HCT116 (cell line): Measurements from ENCODE around the gene CCL23. TPM values are rescaled to one million over a fixed set of nuclear protein-coding genes. Genes with fewer than 3 reads are reported as not detected.

Experiments
- ATAC-seq: fragments of 200-7000 bp; cut with Tn5 transposase; 2 replicates; pipeline ENCODE4 v1.9.1; 2020; ENCODE audit warnings: mild to moderate bottlenecking, moderate library complexity
- BruUV-seq: library from RNA; stranded (reverse); fragments of 400-500 nt; replicated peaks from 2 replicates; lab custom pipeline; 2021; lab: Mats Ljungman, UMichigan
- CTCF ChIA-PET: fragments of 300-600 bp; sonication (Branson Sonifier 250); formaldehyde crosslinking; loops from one replicate; lab custom pipeline; 2021; ENCODE audit warnings: antibody characterized with exemption; lab: Charles Lee
- POLR2A ChIA-PET: fragments of 300-600, 350-600 bp; sonication (Branson Sonifier 250); formaldehyde crosslinking; loops from one replicate; lab custom pipeline; 2021; ENCODE audit warnings: antibody characterized with exemption; lab: Charles Lee
- RAD21 ChIA-PET, 2 experiments: fragments of 300-600 bp; sonication (Branson Sonifier 250); formaldehyde crosslinking; loops; one replicate each; lab custom pipeline; 2023; ENCODE audit warnings: low total read pairs in 2 of 2; ENCODE audit not compliant: uncharacterized antibody in 2 of 2, unreplicated experiment in 2 of 2, low non-redundant PET in 1 of 2; lab: Charles Lee
- DNase-seq: peaks from one replicate; pipeline ENCODE4 v3.0.0-alpha.2; 2010; ENCODE audit warnings: low read depth, low spot score
- H2AFZ ChIP-seq: fragments of 200-600 bp; shearing (Covaris generic), sonication (generic); 2 replicates; pipeline ENCODE4 v1.6.1; 2017; ENCODE audit warnings: low read depth, mixed run types, mixed read lengths, antibody characterized with exemption, low read length; ENCODE audit not compliant: poor library complexity, severe bottlenecking
- H3K27ac ChIP-seq: 2 replicates; pipeline ENCODE4 v1.5.1; 2012; ENCODE audit warnings: low read depth, low read length
- H3K27me3 ChIP-seq: fragments of 200-600 bp; sonication (generic); 2 replicates; pipeline ENCODE4 v1.6.1; 2016; ENCODE audit warnings: mixed run types, low read length, mixed read lengths; ENCODE audit not compliant: insufficient read depth
- H3K36me3 ChIP-seq, 2 experiments: fragments of 200-500 bp in 1 of 2; fragments of 200-600 bp in 1 of 2; sonication (Bioruptor generic) in 1 of 2; sonication (generic) in 1 of 2; 2 replicates each; pipeline versions ENCODE4 v1.5.1 to v1.6.1; 2014 to 2016; ENCODE audit warnings: low read length in 2 of 2, inconsistent platforms in 1 of 2, mixed read lengths in 1 of 2, mixed run types in 1 of 2; ENCODE audit not compliant: insufficient read depth in 2 of 2, control insufficient read depth in 1 of 2
- H3K4me1 ChIP-seq, 2 experiments: fragments of 200-600 bp in 1 of 2; sonication (generic) in 1 of 2; 2 replicates each; pipeline versions ENCODE4 v1.5.1 to v1.6.1; 2012 to 2017; ENCODE audit warnings: low read length in 2 of 2, inconsistent platforms in 1 of 2, mild to moderate bottlenecking in 1 of 2, mixed read lengths in 1 of 2, mixed run types in 1 of 2, moderate library complexity in 1 of 2; ENCODE audit not compliant: insufficient read depth in 2 of 2, control insufficient read depth in 1 of 2
- H3K4me2 ChIP-seq: fragments of 200-600 bp; sonication (generic); 2 replicates; pipeline ENCODE4 v1.6.1; 2017; ENCODE audit warnings: mixed run types, low read length, mixed read lengths
- H3K4me3 ChIP-seq, 2 experiments: fragments of 200-600 bp in 1 of 2; sonication (generic) in 1 of 2; replicated peaks in 1 of 2; 2 replicates each; pipeline ENCODE4 v1.5.1; 2011 to 2016; ENCODE audit warnings: low read length in 2 of 2, control low read depth in 1 of 2, low read depth in 1 of 2, mild to moderate bottlenecking in 1 of 2, mixed read lengths in 1 of 2, mixed run types in 1 of 2
- H3K79me2 ChIP-seq: fragments of 200-600 bp; sonication (generic); 2 replicates; pipeline ENCODE4 v1.6.1; 2017; ENCODE audit warnings: mild to moderate bottlenecking, mixed run types, low read length, moderate library complexity, mixed read lengths; ENCODE audit not compliant: insufficient read depth
- H3K9ac ChIP-seq: fragments of 200-600 bp; sonication (generic); 2 replicates; pipeline ENCODE4 v1.6.1; 2016; ENCODE audit warnings: low read length, mixed read lengths
- H3K9me2 ChIP-seq: fragments of 200-600 bp; sonication (generic), shearing (Covaris generic); 2 replicates; pipeline ENCODE4 v1.6.1; 2017; ENCODE audit warnings: mixed run types, mild to moderate bottlenecking, moderate library complexity; ENCODE audit not compliant: insufficient read depth
- H3K9me3 ChIP-seq, 2 experiments: fragments of 200-500 bp in 1 of 2; fragments of 200-600 bp in 1 of 2; sonication (Bioruptor generic) in 1 of 2; sonication (generic) in 1 of 2; 2 replicates each; pipeline ENCODE4 v1.6.1; 2014 to 2017; ENCODE audit warnings: low read length in 2 of 2, mixed read lengths in 2 of 2, inconsistent platforms in 1 of 2, low read depth in 1 of 2, mild to moderate bottlenecking in 1 of 2, mixed run types in 1 of 2, moderate library complexity in 1 of 2; ENCODE audit not compliant: control insufficient read depth in 1 of 2, insufficient read depth in 1 of 2
- H4K20me1 ChIP-seq: fragments of 200-600 bp; sonication (generic), shearing (Covaris generic); 2 replicates; pipeline ENCODE4 v1.6.1; 2017; ENCODE audit warnings: mixed run types, mild to moderate bottlenecking, moderate library complexity; ENCODE audit not compliant: insufficient read depth
- ATF3 ChIP-seq: IDR thresholded peaks from 2 replicates; pipeline ENCODE4 v1.6.1; 2012
- CBX3 ChIP-seq: IDR thresholded peaks from 2 replicates; pipeline ENCODE4 v1.6.1; 2012; ENCODE audit warnings: low read depth
- CEBPB ChIP-seq: IDR thresholded peaks from 2 replicates; pipeline ENCODE4 v1.6.1; 2012; ENCODE audit warnings: low read depth
- EZH2 ChIP-seq: fragments of 200-600 bp; sonication (generic); IDR thresholded peaks from 2 replicates; pipeline ENCODE4 v1.6.1; 2017; ENCODE audit warnings: antibody characterized with exemption, mixed run types
- EZH2phosphoT487 ChIP-seq: fragments of 200-600 bp; IDR thresholded peaks from 2 replicates; pipeline ENCODE4 v1.6.1; 2018; ENCODE audit warnings: antibody characterized with exemption, borderline replicate concordance
- MAX ChIP-seq: IDR thresholded peaks from 2 replicates; pipeline ENCODE4 v1.6.1; 2012
- POLR2AphosphoS5 ChIP-seq: IDR thresholded peaks from 2 replicates; pipeline ENCODE4 v1.6.1; 2011; ENCODE audit warnings: mild to moderate bottlenecking, low read depth, low read length, moderate library complexity
- RAD21 ChIP-seq: IDR thresholded peaks from 2 replicates; pipeline ENCODE4 v1.6.1; 2012; ENCODE audit warnings: low read depth, mild to moderate bottlenecking
- REST ChIP-seq: IDR thresholded peaks from 2 replicates; pipeline ENCODE4 v1.6.1; 2012; ENCODE audit warnings: low read depth
- SP1 ChIP-seq: IDR thresholded peaks from 2 replicates; pipeline ENCODE4 v1.6.1; 2012; ENCODE audit warnings: low read depth
- ZBTB33 ChIP-seq: IDR thresholded peaks from 2 replicates; pipeline ENCODE4 v1.6.1; 2011; ENCODE audit warnings: mild to moderate bottlenecking, low read length, moderate library complexity; ENCODE audit not compliant: insufficient replicate concordance; ENCODE audit errors: extremely low read depth
- ZFX ChIP-seq: fragments of 450-650 bp; IDR thresholded peaks from 2 replicates; pipeline ENCODE4 v1.6.1; 2017
- ZNF274 ChIP-seq: fragments of 200-500 bp; sonication (Bioruptor generic); IDR thresholded peaks from 2 replicates; pipeline ENCODE4 v1.6.1; 2014; ENCODE audit warnings: mild to moderate bottlenecking, low read depth, low read length, inconsistent platforms
- intact Hi-C: fragments of 100-400 bp; cut with micrococcal nuclease; formaldehyde crosslinking; loops from 2 replicates; pipeline ENCODE4 v1.10.0; 2022
- total RNA-seq: library from RNA; stranded (reverse); gene quantifications from one replicate; pipeline ENCODE4 v1.2.1, GENCODE V29; 2021; ENCODE audit not compliant: unreplicated experiment

Gene CCL23
- total RNA-seq, 1 experiment from 2014 or later, result not detected

- TF ChIP-seq ZBTB33, result no peak
- TF ChIP-seq ZNF274, result no peak
- no peak for TF ChIP-seq POLR2AphosphoS5
- TF ChIP-seq, all 23 proteins: peak for 0
Measured at GRCh38 chr17:36001110-36001771, 16.5 kb downstream of the CCL23 start, which contains the start of gene CCL15 (continued).

GRCh38 chr17:36000732-36001109 is 17.1 kb downstream of the CCL23 start:
- Histone ChIP-seq H2AFZ (no peak overlapping the region), H3K4me1 (no peaks in the 10 kb centered on the region), H3K9ac (no peak overlapping the region), H3K36me3 (no peaks in the 10 kb centered on the region), H3K9me3 (no peaks in the 10 kb centered on the region), H3K9me2 (no peaks in the 10 kb centered on the region), H3K4me3 (no peak overlapping the region), H3K4me2 (no peak overlapping the region), H3K27ac (no peak overlapping the region), H3K79me2 (no peaks in the 10 kb centered on the region), H4K20me1 (no peaks in the 10 kb centered on the region), H3K27me3 (0 out of 2 replicates have a peak, but pooled peaks cover 3% of the 10 kb centered on the region)
- POLR2A ChIA-PET, result no interaction called here
- DNase-seq (no peak), ATAC-seq (no peak)
- intact Hi-C loops, result no loop called here
- RAD21 ChIA-PET, result no interaction called here
- CTCF ChIA-PET, result no interaction called here
- TF ChIP-seq RAD21 (no peak), EZH2 (no peak), EZH2phosphoT487 (no peak), CBX3 (no peak), SP1 (no peak), CEBPB (no peak), ZFX (no peak), REST (no peak), ZBTB33 (no peak), ATF3 (no peak), POLR2AphosphoS5 (no peak), MAX (no peak)
- no TSS peak for BruUV-seq
